ENCODE results near the gene TUBB4A. TPM values are rescaled to one million over a fixed set of nuclear protein-coding genes. Genes with fewer than 3 reads are reported as not detected.

The TUBB4A gene
- polyA plus RNA-seq, 1 donor from 2014 or later, result 17.8 TPM

DNA sequence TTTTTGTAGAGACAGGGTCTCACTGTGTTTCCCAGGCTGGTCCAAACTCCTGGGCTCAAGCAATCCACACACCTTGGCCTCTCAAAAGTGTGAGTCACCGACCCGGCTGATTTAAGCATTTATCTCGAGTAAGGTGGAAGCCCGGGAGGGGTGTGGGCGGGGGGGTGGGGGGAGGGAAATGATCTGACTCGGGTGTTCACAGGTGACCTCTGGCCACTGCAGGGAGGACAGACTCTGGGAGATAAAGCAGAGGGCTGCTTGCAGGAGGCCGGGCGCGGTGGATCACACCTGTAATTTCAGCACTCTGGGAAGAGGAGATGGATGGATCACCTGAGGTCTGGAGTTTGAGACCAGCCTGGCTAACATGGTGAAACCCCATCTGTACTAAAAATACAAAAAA, 28.5 kb downstream of the TUBB4A start:
- Histone ChIP-seq H3K27me3 (ENCODE audit: insufficient read depth, low read depth, low read length) (peaks cover 17% of the 10 kb centered on the region), H3K9me3 (ENCODE audit: low read length) (no peaks in the 10 kb centered on the region)

DNA sequence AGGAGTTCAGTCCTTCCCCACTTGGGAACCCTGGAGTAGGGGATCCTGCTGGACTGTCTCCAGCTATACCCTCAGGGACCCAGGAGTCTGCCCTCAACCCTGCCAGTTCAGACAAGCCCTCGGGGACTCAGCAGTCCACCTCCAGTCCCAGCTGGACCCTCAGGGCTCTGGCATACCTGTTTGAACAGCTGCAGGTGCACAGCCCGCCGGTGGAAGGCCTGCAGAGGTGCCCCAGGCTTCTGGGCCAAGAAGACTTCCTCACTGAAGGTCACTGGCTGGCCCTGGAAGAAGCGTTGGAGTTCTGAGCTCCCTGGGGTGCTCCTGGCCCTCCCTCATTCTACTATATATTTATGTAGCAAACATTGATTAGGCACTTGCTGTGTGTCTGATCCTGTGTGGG, 29.4 kb downstream of the TUBB4A start:
- peaks cover 17% of the 10 kb centered on the region for H3K27me3 ChIP-seq (ENCODE audit: insufficient read depth, low read depth, low read length)

More for the DNA sequence above, 28.5 kb downstream of the TUBB4A start:
- TF ChIP-seq MXI1 (conservative IDR thresholded peaks at IDR 0.05; ENCODE audit: poor library complexity, severe bottlenecking) (no peak), EZH2 (IDR thresholded peaks at IDR 0.05; ENCODE audit: borderline replicate concordance, insufficient read depth, low read length, poor library complexity, severe bottlenecking) (no peak), SMC3 (conservative IDR thresholded peaks at IDR 0.05; ENCODE audit: poor library complexity) (no peak), EP300 (conservative IDR thresholded peaks at IDR 0.05; ENCODE audit: poor library complexity, severe bottlenecking) (no peak), TAF1 (IDR thresholded peaks at IDR 0.05; ENCODE audit: low read depth) (no peak), POLR2AphosphoS5 (IDR thresholded peaks at IDR 0.05) (no peak), RAD21 (conservative IDR thresholded peaks at IDR 0.05) (no peak)
- TF ChIP-seq, protein P1, sequence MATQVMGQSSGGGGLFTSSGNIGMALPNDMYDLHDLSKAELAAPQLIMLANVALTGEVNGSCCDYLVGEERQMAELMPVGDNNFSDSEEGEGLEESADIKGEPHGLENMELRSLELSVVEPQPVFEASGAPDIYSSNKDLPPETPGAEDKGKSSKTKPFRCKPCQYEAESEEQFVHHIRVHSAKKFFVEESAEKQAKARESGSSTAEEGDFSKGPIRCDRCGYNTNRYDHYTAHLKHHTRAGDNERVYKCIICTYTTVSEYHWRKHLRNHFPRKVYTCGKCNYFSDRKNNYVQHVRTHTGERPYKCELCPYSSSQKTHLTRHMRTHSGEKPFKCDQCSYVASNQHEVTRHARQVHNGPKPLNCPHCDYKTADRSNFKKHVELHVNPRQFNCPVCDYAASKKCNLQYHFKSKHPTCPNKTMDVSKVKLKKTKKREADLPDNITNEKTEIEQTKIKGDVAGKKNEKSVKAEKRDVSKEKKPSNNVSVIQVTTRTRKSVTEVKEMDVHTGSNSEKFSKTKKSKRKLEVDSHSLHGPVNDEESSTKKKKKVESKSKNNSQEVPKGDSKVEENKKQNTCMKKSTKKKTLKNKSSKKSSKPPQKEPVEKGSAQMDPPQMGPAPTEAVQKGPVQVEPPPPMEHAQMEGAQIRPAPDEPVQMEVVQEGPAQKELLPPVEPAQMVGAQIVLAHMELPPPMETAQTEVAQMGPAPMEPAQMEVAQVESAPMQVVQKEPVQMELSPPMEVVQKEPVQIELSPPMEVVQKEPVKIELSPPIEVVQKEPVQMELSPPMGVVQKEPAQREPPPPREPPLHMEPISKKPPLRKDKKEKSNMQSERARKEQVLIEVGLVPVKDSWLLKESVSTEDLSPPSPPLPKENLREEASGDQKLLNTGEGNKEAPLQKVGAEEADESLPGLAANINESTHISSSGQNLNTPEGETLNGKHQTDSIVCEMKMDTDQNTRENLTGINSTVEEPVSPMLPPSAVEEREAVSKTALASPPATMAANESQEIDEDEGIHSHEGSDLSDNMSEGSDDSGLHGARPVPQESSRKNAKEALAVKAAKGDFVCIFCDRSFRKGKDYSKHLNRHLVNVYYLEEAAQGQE (IDR thresholded peaks at IDR 0.05; ENCODE audit: borderline replicate concordance), result no peak
- Histone ChIP-seq H3K27ac (ENCODE audit: low read length) (no peak overlapping the region), H3K4me3 (ENCODE audit: low read length) (no peak overlapping the region), H3K9me2 (ENCODE audit: insufficient read depth, low read length) (no peaks in the 10 kb centered on the region), H3K4me2 (ENCODE audit: low read length) (no peak overlapping the region), H2AFZ (ENCODE audit: low read depth, low read length) (no peak overlapping the region), H3K9ac (ENCODE audit: low read length) (no peak overlapping the region), H3K36me3 (ENCODE audit: insufficient read depth, low read length) (no peaks in the 10 kb centered on the region), H3F3A (ENCODE audit: insufficient read depth, low read length, poor library complexity, severe bottlenecking) (no peaks in the 10 kb centered on the region), H3K79me2 (replicated peaks; ENCODE audit: insufficient read depth, low read length) (no peaks in the 10 kb centered on the region), H4K20me1 (ENCODE audit: insufficient read depth) (no peaks in the 10 kb centered on the region)

DNA sequence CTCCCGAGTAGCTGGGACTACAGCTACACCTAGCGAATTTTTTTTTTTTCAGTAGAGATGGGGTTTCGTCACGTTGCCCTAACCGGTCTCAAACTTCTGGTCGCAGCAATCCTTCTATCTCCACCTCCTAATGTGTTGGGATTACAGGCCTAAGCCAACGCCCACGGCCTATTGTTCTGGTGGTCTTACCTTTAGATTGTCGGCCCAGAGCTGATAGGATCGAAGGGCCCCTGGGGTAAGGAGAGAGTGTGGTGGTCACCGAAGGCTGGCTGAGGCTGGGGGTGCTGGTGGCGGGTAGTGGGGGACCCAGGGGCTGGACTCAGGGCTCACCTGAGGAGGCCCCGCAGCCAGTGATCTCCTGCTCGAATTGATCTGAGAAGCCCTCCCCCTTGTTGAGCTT, 31.0 kb downstream of the TUBB4A start:
- H2AFZ ChIP-seq (ENCODE audit: low read depth, low read length), result no peak overlapping the region
- H3K4me3 ChIP-seq (ENCODE audit: low read length), result no peak overlapping the region
- no peak for TF ChIP-seq SMC3 (conservative IDR thresholded peaks at IDR 0.05; ENCODE audit: poor library complexity)
- no peak for TF ChIP-seq EP300 (conservative IDR thresholded peaks at IDR 0.05; ENCODE audit: poor library complexity, severe bottlenecking)
- no peak for TF ChIP-seq MXI1 (conservative IDR thresholded peaks at IDR 0.05; ENCODE audit: poor library complexity, severe bottlenecking)
- TF ChIP-seq POLR2AphosphoS5 (IDR thresholded peaks at IDR 0.05), result no peak
- TF ChIP-seq, protein P1 (IDR thresholded peaks at IDR 0.05; ENCODE audit: borderline replicate concordance), result no peak
- TF ChIP-seq EZH2 (IDR thresholded peaks at IDR 0.05; ENCODE audit: borderline replicate concordance, insufficient read depth, low read length, poor library complexity, severe bottlenecking), result no peak
- no peak for TF ChIP-seq RAD21 (conservative IDR thresholded peaks at IDR 0.05)
- TF ChIP-seq TAF1 (IDR thresholded peaks at IDR 0.05; ENCODE audit: low read depth), result no peak
- TF ChIP-seq, protein P2, sequence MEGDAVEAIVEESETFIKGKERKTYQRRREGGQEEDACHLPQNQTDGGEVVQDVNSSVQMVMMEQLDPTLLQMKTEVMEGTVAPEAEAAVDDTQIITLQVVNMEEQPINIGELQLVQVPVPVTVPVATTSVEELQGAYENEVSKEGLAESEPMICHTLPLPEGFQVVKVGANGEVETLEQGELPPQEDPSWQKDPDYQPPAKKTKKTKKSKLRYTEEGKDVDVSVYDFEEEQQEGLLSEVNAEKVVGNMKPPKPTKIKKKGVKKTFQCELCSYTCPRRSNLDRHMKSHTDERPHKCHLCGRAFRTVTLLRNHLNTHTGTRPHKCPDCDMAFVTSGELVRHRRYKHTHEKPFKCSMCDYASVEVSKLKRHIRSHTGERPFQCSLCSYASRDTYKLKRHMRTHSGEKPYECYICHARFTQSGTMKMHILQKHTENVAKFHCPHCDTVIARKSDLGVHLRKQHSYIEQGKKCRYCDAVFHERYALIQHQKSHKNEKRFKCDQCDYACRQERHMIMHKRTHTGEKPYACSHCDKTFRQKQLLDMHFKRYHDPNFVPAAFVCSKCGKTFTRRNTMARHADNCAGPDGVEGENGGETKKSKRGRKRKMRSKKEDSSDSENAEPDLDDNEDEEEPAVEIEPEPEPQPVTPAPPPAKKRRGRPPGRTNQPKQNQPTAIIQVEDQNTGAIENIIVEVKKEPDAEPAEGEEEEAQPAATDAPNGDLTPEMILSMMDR (IDR thresholded peaks at IDR 0.05; ENCODE audit: poor library complexity, severe bottlenecking), result no peak
- H3K9ac ChIP-seq (ENCODE audit: low read length), result no peak overlapping the region
- peaks cover 11% of the 10 kb centered on the region for H3K27me3 ChIP-seq (ENCODE audit: insufficient read depth, low read depth, low read length)
- no peaks in the 10 kb centered on the region for H3K9me3 ChIP-seq (ENCODE audit: low read length)
- H3K36me3 ChIP-seq (ENCODE audit: insufficient read depth, low read length), result no peaks in the 10 kb centered on the region
- H3F3A ChIP-seq (ENCODE audit: insufficient read depth, low read length, poor library complexity, severe bottlenecking), result no peaks in the 10 kb centered on the region
- H3K79me2 ChIP-seq (replicated peaks; ENCODE audit: insufficient read depth, low read length), result no peaks in the 10 kb centered on the region
- no peaks in the 10 kb centered on the region for H4K20me1 ChIP-seq (ENCODE audit: insufficient read depth)
- no peaks in the 10 kb centered on the region for H3K9me2 ChIP-seq (ENCODE audit: insufficient read depth, low read length)
- no peak overlapping the region for H3K4me2 ChIP-seq (ENCODE audit: low read length)
- H3K27ac ChIP-seq (ENCODE audit: low read length), result no peak overlapping the region

More for the DNA sequence above, 29.4 kb downstream of the TUBB4A start:
- H3K27ac ChIP-seq (ENCODE audit: low read length), result no peak overlapping the region
- no peak overlapping the region for H3K4me2 ChIP-seq (ENCODE audit: low read length)
- no peaks in the 10 kb centered on the region for H3K79me2 ChIP-seq (replicated peaks; ENCODE audit: insufficient read depth, low read length)
- no peak overlapping the region for H3K4me3 ChIP-seq (ENCODE audit: low read length)
- no peak overlapping the region for H3K9ac ChIP-seq (ENCODE audit: low read length)
- TF ChIP-seq RAD21 (conservative IDR thresholded peaks at IDR 0.05), result no peak
- no peaks in the 10 kb centered on the region for H3K9me2 ChIP-seq (ENCODE audit: insufficient read depth, low read length)
- no peaks in the 10 kb centered on the region for H3K36me3 ChIP-seq (ENCODE audit: insufficient read depth, low read length)
- no peak overlapping the region for H2AFZ ChIP-seq (ENCODE audit: low read depth, low read length)
- no peaks in the 10 kb centered on the region for H3F3A ChIP-seq (ENCODE audit: insufficient read depth, low read length, poor library complexity, severe bottlenecking)
- no peaks in the 10 kb centered on the region for H4K20me1 ChIP-seq (ENCODE audit: insufficient read depth)
- H3K9me3 ChIP-seq (ENCODE audit: low read length), result no peaks in the 10 kb centered on the region

All from neural cell (in vitro differentiated cells).